ENCODE data around the gene GPR173. TPM values are rescaled to one million over a fixed set of nuclear protein-coding genes. Genes with fewer than 3 reads are reported as not detected.
A peak's percentile ranks its signal among the peaks of the same experiment; 100 is the strongest.

Gene GPR173
- total and polyA plus RNA-seq, 9 of the 15 experiments (the other 6 are each of a cell fraction or from before 2014, with no cell fraction given), result 0.01 TPM; not detected in 8

DNA sequence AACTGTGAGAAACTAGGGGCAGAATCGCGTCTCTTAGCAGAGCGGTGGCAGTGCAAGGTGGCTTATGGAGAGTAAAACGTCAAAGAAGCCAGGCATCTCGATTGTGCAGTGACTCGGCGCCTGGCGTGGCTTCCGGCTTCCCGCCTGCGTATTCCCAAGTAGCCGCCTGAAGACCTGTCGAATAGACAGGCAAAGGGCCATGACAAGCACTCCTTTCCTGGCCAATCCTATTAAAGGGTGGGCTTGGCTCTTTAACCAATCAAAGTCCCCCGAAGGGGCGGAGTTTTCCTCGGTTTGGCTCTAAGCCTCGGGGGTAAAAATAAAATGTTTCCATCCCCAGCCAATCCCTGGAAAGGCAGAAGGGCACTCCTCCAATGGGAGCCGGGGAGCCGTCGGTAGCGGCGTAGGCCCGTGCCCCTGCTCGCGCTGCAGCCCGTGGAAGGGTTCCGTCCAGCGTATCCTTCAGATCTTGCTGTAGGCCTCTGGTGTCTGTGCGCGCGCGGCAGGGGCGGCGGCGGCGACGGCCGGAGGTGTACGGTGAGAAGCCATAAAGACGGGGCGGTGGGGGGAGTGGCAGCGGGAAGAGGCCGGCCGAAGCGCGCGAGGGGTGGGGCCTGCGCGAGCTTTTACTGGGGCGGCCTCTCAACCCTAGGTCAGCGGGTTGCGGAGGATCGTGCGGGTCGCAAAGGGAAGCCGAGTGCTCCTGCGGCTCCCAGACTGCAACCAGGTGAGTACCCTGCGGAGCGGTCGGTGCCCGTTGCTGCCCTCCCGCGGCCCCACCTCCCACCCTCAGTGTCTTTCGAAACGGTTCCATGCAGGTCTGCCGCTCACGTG lies 45.4 kb downstream of the GPR173 start, which contains the start of gene KANTR (continued):
- TF ChIP-seq FOXM1 (IDR thresholded peaks at IDR 0.05; ENCODE audit: low read depth) (peak; percentile 42), FOXM1 (CRISPR knock-in tag; IDR thresholded peaks at IDR 0.05; ENCODE audit: low read depth) (no peak), FOXP1 (CRISPR knock-in tag; IDR thresholded peaks at IDR 0.05) (no peak), NELFE (IDR thresholded peaks at IDR 0.05; ENCODE audit: insufficient read depth, insufficient read length) (no peak), SRF (CRISPR knock-in tag; IDR thresholded peaks at IDR 0.05) (0 out of 4 replicates have a peak, but pooled peaks of 1 of the 2 experiments have one; percentile 12), ZNF699 (CRISPR knock-in tag; IDR thresholded peaks at IDR 0.05; ENCODE audit: insufficient replicate concordance) (no peak), SIN3A (IDR thresholded peaks at IDR 0.05; ENCODE audit: borderline replicate concordance in 2 of 2, control insufficient read depth in 1 of 2, low read depth in 2 of 2, low read length in 2 of 2) (no peak), PTTG1 (tag; IDR thresholded peaks at IDR 0.05; ENCODE audit: low read depth) (no peak), ZNF311 (CRISPR knock-in tag; IDR thresholded peaks at IDR 0.05) (no peak), ZNF586 (CRISPR knock-in tag; conservative IDR thresholded peaks at IDR 0.05) (no peak), RHOXF2B (CRISPR knock-in tag; conservative IDR thresholded peaks at IDR 0.05) (no peak), TAF1 (IDR thresholded peaks at IDR 0.05; ENCODE audit: control insufficient read depth, extremely low read depth, insufficient read depth, low read length, severe bottlenecking) (peak; percentile 24), FUS (optimal IDR thresholded peaks at IDR 0.05; ENCODE audit: low read depth, low read length) (no peak), ESRRA (IDR thresholded peaks at IDR 0.05; ENCODE audit: borderline replicate concordance, low read depth) (no peak), CXXC5 (CRISPR knock-in tag; IDR thresholded peaks at IDR 0.05) (peak; percentile 43), YY1 (IDR thresholded peaks at IDR 0.05; ENCODE audit: borderline replicate concordance in 1 of 3, control insufficient read depth in 1 of 3, extremely low read depth in 1 of 3, insufficient read depth in 3 of 3, insufficient read length in 1 of 3, insufficient replicate concordance in 2 of 3, low read depth in 1 of 3, low read length in 2 of 3) (no peak), JUNB (CRISPR knock-in tag; conservative IDR thresholded peaks at IDR 0.05) (no peak)
- TF ChIP-seq, protein P1, sequence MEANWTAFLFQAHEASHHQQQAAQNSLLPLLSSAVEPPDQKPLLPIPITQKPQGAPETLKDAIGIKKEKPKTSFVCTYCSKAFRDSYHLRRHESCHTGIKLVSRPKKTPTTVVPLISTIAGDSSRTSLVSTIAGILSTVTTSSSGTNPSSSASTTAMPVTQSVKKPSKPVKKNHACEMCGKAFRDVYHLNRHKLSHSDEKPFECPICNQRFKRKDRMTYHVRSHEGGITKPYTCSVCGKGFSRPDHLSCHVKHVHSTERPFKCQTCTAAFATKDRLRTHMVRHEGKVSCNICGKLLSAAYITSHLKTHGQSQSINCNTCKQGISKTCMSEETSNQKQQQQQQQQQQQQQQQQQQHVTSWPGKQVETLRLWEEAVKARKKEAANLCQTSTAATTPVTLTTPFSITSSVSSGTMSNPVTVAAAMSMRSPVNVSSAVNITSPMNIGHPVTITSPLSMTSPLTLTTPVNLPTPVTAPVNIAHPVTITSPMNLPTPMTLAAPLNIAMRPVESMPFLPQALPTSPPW (CRISPR knock-in tag; IDR thresholded peaks at IDR 0.05), result 0 out of 2 replicates have a peak, but pooled peaks have one; percentile 30
- TF ChIP-seq, protein P2, sequence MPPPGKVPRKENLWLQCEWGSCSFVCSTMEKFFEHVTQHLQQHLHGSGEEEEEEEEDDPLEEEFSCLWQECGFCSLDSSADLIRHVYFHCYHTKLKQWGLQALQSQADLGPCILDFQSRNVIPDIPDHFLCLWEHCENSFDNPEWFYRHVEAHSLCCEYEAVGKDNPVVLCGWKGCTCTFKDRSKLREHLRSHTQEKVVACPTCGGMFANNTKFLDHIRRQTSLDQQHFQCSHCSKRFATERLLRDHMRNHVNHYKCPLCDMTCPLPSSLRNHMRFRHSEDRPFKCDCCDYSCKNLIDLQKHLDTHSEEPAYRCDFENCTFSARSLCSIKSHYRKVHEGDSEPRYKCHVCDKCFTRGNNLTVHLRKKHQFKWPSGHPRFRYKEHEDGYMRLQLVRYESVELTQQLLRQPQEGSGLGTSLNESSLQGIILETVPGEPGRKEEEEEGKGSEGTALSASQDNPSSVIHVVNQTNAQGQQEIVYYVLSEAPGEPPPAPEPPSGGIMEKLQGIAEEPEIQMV (tag; conservative IDR thresholded peaks at IDR 0.05; ENCODE audit: low read depth), result no peak
- TF ChIP-seq, protein P3, sequence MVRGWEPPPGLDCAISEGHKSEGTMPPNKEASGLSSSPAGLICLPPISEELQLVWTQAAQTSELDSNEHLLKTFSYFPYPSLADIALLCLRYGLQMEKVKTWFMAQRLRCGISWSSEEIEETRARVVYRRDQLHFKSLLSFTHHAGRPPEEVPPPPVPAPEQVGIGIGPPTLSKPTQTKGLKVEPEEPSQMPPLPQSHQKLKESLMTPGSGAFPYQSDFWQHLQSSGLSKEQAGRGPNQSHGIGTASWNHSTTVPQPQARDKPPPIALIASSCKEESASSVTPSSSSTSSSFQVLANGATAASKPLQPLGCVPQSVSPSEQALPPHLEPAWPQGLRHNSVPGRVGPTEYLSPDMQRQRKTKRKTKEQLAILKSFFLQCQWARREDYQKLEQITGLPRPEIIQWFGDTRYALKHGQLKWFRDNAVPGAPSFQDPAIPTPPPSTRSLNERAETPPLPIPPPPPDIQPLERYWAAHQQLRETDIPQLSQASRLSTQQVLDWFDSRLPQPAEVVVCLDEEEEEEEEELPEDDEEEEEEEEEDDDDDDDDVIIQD (CRISPR knock-in tag; IDR thresholded peaks at IDR 0.05), result no peak
- TF ChIP-seq, protein P4, sequence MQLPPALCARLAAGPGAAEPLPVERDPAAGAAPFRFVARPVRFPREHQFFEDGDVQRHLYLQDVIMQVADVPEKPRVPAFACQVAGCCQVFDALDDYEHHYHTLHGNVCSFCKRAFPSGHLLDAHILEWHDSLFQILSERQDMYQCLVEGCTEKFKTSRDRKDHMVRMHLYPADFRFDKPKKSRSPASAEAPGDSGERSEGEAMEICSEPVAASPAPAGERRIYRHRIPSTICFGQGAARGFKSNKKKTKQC (CRISPR knock-in tag; IDR thresholded peaks at IDR 0.05), result no peak

Data from K562 (cell line).